HAP-1 (cell line): ENCODE data around the gene TGFBR2.

Experiments
- DNase-seq, 2 experiments: peaks; one replicate each; pipeline ENCODE4 v3.0.0-alpha.2; 2016 to 2020; ENCODE audit warnings: low spot score in 2 of 2
- H3K27me3 ChIP-seq: fragments of 250-450 bp; sonication (Bioruptor Pico); 2 replicates; pipeline ENCODE4 v1.5.1; 2020; ENCODE audit warnings: low read depth, mild to moderate bottlenecking, moderate library complexity
- H3K36me3 ChIP-seq: fragments of 250-450 bp; sonication (Bioruptor Pico); replicated peaks from 2 replicates; pipeline ENCODE4 v1.5.1; 2020; ENCODE audit warnings: mild to moderate bottlenecking
- H3K4me1 ChIP-seq: fragments of 250-450 bp; sonication (Bioruptor Pico); 2 replicates; pipeline ENCODE4 v1.5.1; 2020; ENCODE audit warnings: mild to moderate bottlenecking
- H3K4me3 ChIP-seq: fragments of 250-450 bp; sonication (Bioruptor Pico); 2 replicates; pipeline ENCODE4 v1.5.1; 2020; ENCODE audit warnings: mild to moderate bottlenecking, moderate library complexity
- H3K9me3 ChIP-seq: fragments of 250-450 bp; sonication (Bioruptor Pico); 2 replicates; pipeline ENCODE4 v1.5.1; 2020; ENCODE audit warnings: mild to moderate bottlenecking, moderate library complexity
- in situ Hi-C: fragments of 300-500 bp; cut with MboI; formaldehyde crosslinking; loops from 3 replicates; pipeline ENCODE4 v1.14.3; 2020; ENCODE audit warnings: low sequenced_read_pairs, inconsistent platforms, mixed read lengths

The TGFBR2 gene

GRCh38 chr3:30608598-30608947 is 2.2 kb downstream of the TGFBR2 start:
- in situ Hi-C loops: no loop called here
- Histone ChIP-seq H3K4me1 (peaks cover 4% of the 10 kb centered on the region), H3K27me3 (no peaks in the 10 kb centered on the region), H3K9me3 (no peaks in the 10 kb centered on the region), H3K4me3 (no peak overlapping the region), H3K36me3 (no peaks in the 10 kb centered on the region)
- DNase-seq: no peak

GRCh38 chr3:30609930-30610701 is 3.7 kb downstream of the TGFBR2 start:
- in situ Hi-C loops: no loop called here
- Histone ChIP-seq H3K27me3 (no peaks in the 10 kb centered on the region), H3K4me3 (no peak overlapping the region), H3K36me3 (no peaks in the 10 kb centered on the region), H3K9me3 (no peaks in the 10 kb centered on the region), H3K4me1 (peaks cover 4% of the 10 kb centered on the region)
- DNase-seq: no peak

DNA sequence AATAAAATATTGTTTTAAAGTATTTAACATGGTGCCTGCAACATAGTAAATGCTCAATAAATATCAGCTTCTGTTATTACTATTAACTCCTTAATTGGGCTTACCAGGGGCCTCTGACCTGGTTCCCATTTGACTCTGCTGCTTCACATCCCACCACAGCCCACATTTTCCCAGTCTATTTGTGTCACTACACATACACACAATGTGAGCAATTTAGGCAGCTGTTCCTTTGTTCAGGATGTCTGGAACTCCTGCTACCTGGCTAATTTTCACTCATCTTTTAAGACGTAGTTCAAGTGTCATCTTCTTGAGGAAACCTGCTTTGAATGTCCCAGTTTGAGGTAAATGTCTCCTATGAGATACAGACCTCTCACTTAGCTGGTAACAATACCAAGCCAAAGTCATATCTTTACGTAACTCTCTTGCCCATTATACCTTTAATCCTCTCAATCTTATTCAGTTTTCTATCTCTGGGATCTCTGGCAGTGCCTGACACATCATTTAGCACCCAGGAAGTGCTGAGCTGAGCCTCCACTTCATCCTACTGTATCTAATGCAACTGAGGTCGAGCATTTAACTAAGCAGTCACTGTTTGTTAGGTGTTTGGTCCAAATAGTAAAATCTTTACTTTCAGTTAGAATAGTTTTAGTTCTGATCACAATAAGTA is 4.4 kb downstream of the TGFBR2 start:
- Histone ChIP-seq H3K4me3 (no peak overlapping the region), H3K9me3 (no peaks in the 10 kb centered on the region), H3K4me1 (peaks cover 4% of the 10 kb centered on the region), H3K27me3 (no peaks in the 10 kb centered on the region), H3K36me3 (no peaks in the 10 kb centered on the region)
- no peak for DNase-seq
- in situ Hi-C loops: no loop called here

GRCh38 chr3:30611613-30612436 is 5.4 kb downstream of the TGFBR2 start:
- in situ Hi-C loops: no loop called here
- Histone ChIP-seq H3K4me3 (no peak overlapping the region), H3K4me1 (peaks cover 3% of the 10 kb centered on the region; the same call in 1 of the 2 replicates)

DNA sequence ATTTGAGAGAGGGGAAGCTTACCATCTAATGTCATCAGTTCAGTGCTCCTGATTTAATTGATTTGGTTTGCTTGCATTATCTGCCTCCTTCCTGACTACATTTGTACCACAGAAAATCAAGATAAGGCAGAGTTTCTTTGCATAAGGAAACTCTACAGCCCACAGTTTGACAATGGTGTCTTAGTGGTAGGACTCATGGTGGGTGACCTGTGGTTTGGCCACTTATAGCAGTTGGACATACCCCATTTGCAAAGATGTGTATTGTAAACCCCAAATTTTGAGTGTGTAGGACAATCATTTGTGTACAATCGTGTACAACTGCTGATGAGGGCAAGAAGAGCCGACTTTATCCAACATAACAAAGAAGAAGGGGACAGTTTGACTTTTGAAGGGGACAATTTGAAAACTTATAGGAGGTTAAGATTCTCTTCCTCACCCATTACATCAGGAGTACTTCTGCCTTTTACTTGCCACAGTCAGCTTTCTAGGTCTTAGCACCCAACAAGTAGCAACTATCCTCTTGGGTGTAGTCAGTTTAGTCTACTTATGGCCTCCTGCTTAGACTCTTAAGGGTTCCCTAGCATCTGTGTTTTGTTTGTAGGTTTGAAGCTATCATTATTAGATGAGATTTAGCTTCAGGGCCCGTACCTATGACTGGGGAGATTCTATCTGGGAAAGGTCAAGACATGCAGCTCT is 6.2 kb downstream of the TGFBR2 start:
- no peak for DNase-seq
- peaks cover 3% of the 10 kb centered on the region; the same call in 1 of the 2 replicates for H3K4me1 ChIP-seq
- no peaks in the 10 kb centered on the region for H3K36me3 ChIP-seq
- in situ Hi-C loops: no loop called here
- H3K9me3 ChIP-seq: no peaks in the 10 kb centered on the region
- H3K27me3 ChIP-seq: no peaks in the 10 kb centered on the region
- H3K4me3 ChIP-seq: no peak overlapping the region

More at GRCh38 chr3:30611613-30612436, 5.4 kb downstream of the TGFBR2 start:
- Histone ChIP-seq H3K36me3 (no peaks in the 10 kb centered on the region), H3K9me3 (no peaks in the 10 kb centered on the region), H3K27me3 (no peaks in the 10 kb centered on the region)
- no peak for DNase-seq

DNA sequence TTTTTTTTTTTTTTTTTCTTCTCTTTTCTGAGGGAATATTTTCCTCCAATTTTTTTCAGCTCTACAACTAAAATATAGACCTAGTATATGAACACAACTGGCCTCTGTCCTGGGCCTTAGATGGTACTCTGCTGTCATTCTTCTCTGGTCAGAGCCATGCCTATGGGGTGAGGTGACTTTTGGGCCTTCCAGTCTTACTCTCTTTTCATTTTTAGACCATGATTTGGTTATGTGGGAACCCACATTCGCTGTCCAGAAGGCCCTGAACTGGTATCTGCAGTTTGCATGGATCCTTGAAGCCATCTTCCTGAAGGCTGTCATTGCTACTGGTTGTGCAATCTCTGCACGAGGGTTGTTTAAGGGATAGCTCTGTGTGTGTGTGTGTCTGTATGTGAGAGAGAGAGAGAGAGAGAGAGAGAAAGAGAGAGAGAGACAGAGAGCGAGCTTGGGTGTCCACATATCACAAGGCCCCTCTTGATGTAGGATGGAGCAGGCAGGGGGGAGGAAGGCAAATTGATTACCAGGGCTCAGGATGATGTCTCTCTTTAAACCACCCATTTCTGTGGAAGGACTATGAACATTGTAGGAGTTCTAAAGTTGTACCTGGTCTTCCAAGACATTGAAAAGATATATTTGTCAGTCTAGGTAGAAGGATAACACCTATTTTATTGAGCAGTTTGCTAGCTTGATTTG is 6.9 kb downstream of the TGFBR2 start:
- in situ Hi-C loops: no loop called here
- Histone ChIP-seq H3K36me3 (no peaks in the 10 kb centered on the region), H3K27me3 (no peaks in the 10 kb centered on the region), H3K9me3 (no peaks in the 10 kb centered on the region), H3K4me1 (peaks cover 3% of the 10 kb centered on the region; the same call in 1 of the 2 replicates), H3K4me3 (no peak overlapping the region)
- DNase-seq: no peak

DNA sequence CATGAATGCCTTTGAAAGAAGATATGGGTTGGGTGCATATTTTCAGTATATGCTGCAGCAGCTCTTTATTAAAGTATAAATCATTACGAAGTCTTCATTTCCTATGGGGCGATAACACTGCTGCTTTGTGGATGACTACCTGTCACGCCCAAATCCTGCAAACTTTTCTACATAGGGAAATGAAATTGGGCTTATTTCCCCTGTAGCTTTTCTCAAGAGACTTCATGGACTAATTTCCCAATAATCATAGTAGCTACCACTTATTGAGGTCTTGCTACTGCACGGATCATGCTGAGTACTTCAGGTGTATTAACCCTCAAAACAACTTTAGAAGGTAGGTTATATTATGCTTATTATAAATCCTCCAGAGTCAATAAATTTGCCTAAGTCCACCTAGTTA is 8.0 kb downstream of the TGFBR2 start:
- in situ Hi-C loops: no loop called here
- Histone ChIP-seq H3K4me1 (0 out of 2 replicates have a peak, but pooled peaks cover 3% of the 10 kb centered on the region), H3K27me3 (no peaks in the 10 kb centered on the region), H3K36me3 (no peaks in the 10 kb centered on the region), H3K4me3 (no peak overlapping the region), H3K9me3 (no peaks in the 10 kb centered on the region)
- no peak for DNase-seq

DNA sequence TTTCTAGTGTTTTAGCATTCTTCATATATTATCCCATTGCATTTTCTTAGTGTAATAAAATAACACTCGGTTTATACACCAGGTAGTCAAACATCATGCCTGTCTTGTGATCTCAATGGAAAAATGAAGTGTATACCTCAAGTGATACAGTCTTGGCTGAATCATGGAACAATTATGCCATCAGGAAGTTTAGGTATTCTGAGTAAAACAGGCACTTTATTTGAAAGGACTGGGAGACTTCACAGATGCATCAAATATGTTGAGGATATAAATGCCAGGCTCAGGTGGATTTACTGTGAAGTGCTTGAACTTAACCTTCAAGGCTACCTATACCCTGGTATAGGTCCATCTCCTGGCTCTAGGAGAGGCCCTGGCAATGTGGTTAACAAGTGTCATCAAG is 8.5 kb downstream of the TGFBR2 start:
- H3K27me3 ChIP-seq: no peaks in the 10 kb centered on the region
- 0 out of 2 replicates have a peak, but pooled peaks cover 3% of the 10 kb centered on the region for H3K4me1 ChIP-seq
- H3K9me3 ChIP-seq: no peaks in the 10 kb centered on the region
- H3K4me3 ChIP-seq: no peak overlapping the region
- DNase-seq: no peak
- in situ Hi-C loops: no loop called here
- no peaks in the 10 kb centered on the region for H3K36me3 ChIP-seq

GRCh38 chr3:30615615-30616346 is 9.4 kb downstream of the TGFBR2 start:
- H3K4me1 ChIP-seq: 0 out of 2 replicates have a peak, but pooled peaks cover 3% of the 10 kb centered on the region

DNA sequence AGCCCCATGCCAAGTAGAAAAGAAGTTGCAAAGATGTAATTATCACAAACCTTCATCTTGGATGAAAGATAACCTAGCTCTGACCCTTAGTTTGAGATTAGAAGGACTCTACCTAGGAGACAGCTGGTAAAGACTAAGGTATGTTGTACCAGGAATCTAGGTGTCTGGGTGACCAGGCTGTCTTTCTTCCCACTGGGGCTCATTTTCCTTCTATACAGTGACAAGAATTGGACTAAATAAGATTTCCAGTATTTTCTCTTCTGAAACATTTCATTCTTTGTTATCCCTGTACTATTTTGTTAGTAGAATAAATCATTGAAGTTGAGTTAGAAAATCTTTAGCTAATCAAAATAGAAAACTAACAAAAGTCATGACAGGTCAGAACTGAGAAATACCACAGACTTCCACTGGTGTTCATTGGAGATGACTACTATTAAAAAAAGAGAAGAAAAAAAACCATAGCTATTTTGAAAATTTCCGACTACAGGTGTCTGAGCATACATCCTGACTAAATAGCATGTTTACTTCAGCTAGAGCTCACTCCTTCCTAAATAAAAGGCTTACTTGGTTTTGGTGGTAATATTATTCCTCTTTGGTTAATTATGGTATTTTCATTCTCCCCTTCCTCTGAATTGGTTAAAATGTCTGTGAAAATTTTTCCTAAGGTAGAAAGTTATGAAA is 10.1 kb downstream of the TGFBR2 start:
- Histone ChIP-seq H3K4me3 (no peak overlapping the region), H3K4me1 (0 out of 2 replicates have a peak, but pooled peaks cover 3% of the 10 kb centered on the region), H3K27me3 (no peaks in the 10 kb centered on the region), H3K36me3 (no peaks in the 10 kb centered on the region), H3K9me3 (no peaks in the 10 kb centered on the region)
- in situ Hi-C loops: no loop called here
- DNase-seq: no peak

More at GRCh38 chr3:30615615-30616346, 9.4 kb downstream of the TGFBR2 start:
- H3K4me3 ChIP-seq: no peak overlapping the region
- H3K27me3 ChIP-seq: no peaks in the 10 kb centered on the region
- H3K9me3 ChIP-seq: no peaks in the 10 kb centered on the region
- no peaks in the 10 kb centered on the region for H3K36me3 ChIP-seq
- in situ Hi-C loops: no loop called here
- DNase-seq: no peak

DNA sequence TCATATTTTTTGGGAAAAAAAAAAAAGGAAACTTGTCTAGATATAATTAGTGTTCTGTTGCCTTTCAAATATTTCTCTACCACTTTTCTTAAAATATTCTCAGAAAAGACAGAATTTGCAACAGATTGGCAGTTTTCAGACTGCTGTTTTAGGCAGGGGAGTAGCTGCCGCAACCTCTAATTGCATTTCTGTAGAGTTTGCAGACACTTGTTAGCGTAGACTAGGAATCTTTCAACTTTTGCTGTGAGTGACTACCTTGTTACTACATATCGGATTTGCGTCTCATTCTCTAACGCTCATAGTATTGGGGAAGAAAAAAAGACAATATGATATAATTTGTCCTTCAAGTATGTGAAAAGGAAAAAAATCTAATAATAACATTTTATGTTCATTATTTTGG is 10.7 kb downstream of the TGFBR2 start:
- Histone ChIP-seq H3K4me3 (no peak overlapping the region), H3K9me3 (no peaks in the 10 kb centered on the region), H3K4me1 (0 out of 2 replicates have a peak, but pooled peaks cover 3% of the 10 kb centered on the region), H3K27me3 (no peaks in the 10 kb centered on the region), H3K36me3 (no peaks in the 10 kb centered on the region)
- no peak for DNase-seq
- in situ Hi-C loops: no loop called here

- no peaks in the 10 kb centered on the region for H3K9me3 ChIP-seq
- no peaks in the 10 kb centered on the region for H3K36me3 ChIP-seq
- H3K4me1 ChIP-seq: 0 out of 2 replicates have a peak, but pooled peaks cover 3% of the 10 kb centered on the region
- in situ Hi-C loops: no loop called here
- no peak overlapping the region for H3K4me3 ChIP-seq
- H3K27me3 ChIP-seq: no peaks in the 10 kb centered on the region
- no peak for DNase-seq
Observed at GRCh38 chr3:30617653-30618052, 11.3 kb downstream of the TGFBR2 start.
